Osteocyte (in vitro differentiated cells): ENCODE measurements around the gene SRRM1. TPM values are rescaled to one million over a fixed set of nuclear protein-coding genes. Genes with fewer than 3 reads are reported as not detected.

ENCODE experiments used
- DNase-seq: peaks from one replicate; pipeline ENCODE4 v3.0.0; 2021; ENCODE audit warnings: mixed read lengths; ENCODE audit not compliant: unreplicated experiment; ENCODE audit errors: extremely low spot score
- H3K27ac Mint-ChIP-seq: one replicate; pipeline ENCODE4 v1.8.0; 2021; ENCODE audit warnings: mild to moderate bottlenecking, mixed read lengths; ENCODE audit not compliant: unreplicated experiment
- H3K27me3 Mint-ChIP-seq: one replicate; pipeline ENCODE4 v1.8.0; 2021; ENCODE audit warnings: mixed read lengths; ENCODE audit not compliant: unreplicated experiment
- H3K36me3 Mint-ChIP-seq: one replicate; pipeline ENCODE4 v1.8.0; 2021; ENCODE audit warnings: mixed read lengths; ENCODE audit not compliant: unreplicated experiment
- H3K4me1 Mint-ChIP-seq: one replicate; pipeline ENCODE4 v1.8.0; 2021; ENCODE audit warnings: mixed read lengths; ENCODE audit not compliant: unreplicated experiment
- H3K4me3 Mint-ChIP-seq: one replicate; pipeline ENCODE4 v1.8.0; 2021; ENCODE audit warnings: mild to moderate bottlenecking, moderate library complexity, mixed read lengths; ENCODE audit not compliant: unreplicated experiment
- H3K9me3 Mint-ChIP-seq: one replicate; pipeline ENCODE4 v1.8.0; 2021; ENCODE audit warnings: mixed read lengths; ENCODE audit not compliant: unreplicated experiment
- total RNA-seq: library from RNA; stranded (reverse); gene quantifications from 2 replicates; pipeline ENCODE4 v1.2.1, GENCODE V29; 2021
- TF ChIP-seq, protein P1 (sequence below): fragments of 200-600 bp; sonication (generic); IDR thresholded peaks from 2 replicates; pipeline ENCODE4 v1.5.0; 2021; ENCODE audit warnings: antibody characterized with exemption, mild to moderate bottlenecking, moderate library complexity

Gene SRRM1
- total RNA-seq, 1 donor from 2014 or later: 110 TPM

- no peaks in the 10 kb centered on the region for H3K27me3 Mint-ChIP-seq
- DNase-seq: no peak
- H3K27ac Mint-ChIP-seq: no peak overlapping the region
- TF ChIP-seq, protein P1, sequence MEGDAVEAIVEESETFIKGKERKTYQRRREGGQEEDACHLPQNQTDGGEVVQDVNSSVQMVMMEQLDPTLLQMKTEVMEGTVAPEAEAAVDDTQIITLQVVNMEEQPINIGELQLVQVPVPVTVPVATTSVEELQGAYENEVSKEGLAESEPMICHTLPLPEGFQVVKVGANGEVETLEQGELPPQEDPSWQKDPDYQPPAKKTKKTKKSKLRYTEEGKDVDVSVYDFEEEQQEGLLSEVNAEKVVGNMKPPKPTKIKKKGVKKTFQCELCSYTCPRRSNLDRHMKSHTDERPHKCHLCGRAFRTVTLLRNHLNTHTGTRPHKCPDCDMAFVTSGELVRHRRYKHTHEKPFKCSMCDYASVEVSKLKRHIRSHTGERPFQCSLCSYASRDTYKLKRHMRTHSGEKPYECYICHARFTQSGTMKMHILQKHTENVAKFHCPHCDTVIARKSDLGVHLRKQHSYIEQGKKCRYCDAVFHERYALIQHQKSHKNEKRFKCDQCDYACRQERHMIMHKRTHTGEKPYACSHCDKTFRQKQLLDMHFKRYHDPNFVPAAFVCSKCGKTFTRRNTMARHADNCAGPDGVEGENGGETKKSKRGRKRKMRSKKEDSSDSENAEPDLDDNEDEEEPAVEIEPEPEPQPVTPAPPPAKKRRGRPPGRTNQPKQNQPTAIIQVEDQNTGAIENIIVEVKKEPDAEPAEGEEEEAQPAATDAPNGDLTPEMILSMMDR: no peak
- peaks cover 14% of the 10 kb centered on the region for H3K4me1 Mint-ChIP-seq
- no peaks in the 10 kb centered on the region for H3K9me3 Mint-ChIP-seq
- no peak overlapping the region for H3K4me3 Mint-ChIP-seq
- no peaks in the 10 kb centered on the region for H3K36me3 Mint-ChIP-seq
These were observed 50.8 kb downstream of the SRRM1 start for GRCh38 chr1:24693827-24694379.

DNA sequence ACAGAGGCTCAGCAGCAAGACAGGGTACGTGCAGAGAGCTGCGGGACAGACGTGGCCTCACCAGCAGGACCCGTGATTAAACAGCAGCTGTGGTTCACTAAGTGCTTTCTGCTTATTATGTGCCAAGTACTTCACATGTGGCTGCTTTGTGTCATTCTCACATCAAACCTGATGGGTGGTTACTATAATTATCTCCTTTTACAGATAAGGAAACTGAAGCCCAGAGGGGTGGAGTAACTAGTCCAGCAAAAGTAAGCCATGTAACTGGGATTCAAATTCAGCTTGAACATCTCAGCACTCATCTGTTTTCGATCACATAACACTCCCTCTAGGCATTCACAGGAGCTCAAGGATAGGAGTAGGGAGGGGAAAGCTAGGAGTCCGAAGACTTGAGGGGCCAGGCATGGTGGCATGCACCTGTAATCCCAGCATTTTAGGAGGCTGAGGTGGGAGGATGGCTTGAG, 51.3 kb downstream of the SRRM1 start:
- TF ChIP-seq, protein P1: no peak
- Mint-ChIP-seq H3K4me1 (peaks cover 13% of the 10 kb centered on the region), H3K4me3 (no peak overlapping the region), H3K27ac (no peak overlapping the region), H3K27me3 (no peaks in the 10 kb centered on the region), H3K9me3 (no peaks in the 10 kb centered on the region), H3K36me3 (no peaks in the 10 kb centered on the region)
- no peak for DNase-seq

GRCh38 chr1:24695202-24695974, 52.3 kb downstream of the SRRM1 start:
- Mint-ChIP-seq H3K27ac (no peak overlapping the region), H3K9me3 (no peaks in the 10 kb centered on the region), H3K4me1 (peaks cover 13% of the 10 kb centered on the region), H3K4me3 (no peak overlapping the region), H3K27me3 (no peaks in the 10 kb centered on the region), H3K36me3 (no peaks in the 10 kb centered on the region)
- no peak for DNase-seq
- TF ChIP-seq, protein P1: no peak

- no peaks in the 10 kb centered on the region for H3K9me3 Mint-ChIP-seq
- H3K36me3 Mint-ChIP-seq: no peaks in the 10 kb centered on the region
- TF ChIP-seq, protein P1: no peak
- no peak overlapping the region for H3K4me3 Mint-ChIP-seq
- no peak for DNase-seq
- no peaks in the 10 kb centered on the region for H3K27me3 Mint-ChIP-seq
- no peak overlapping the region for H3K27ac Mint-ChIP-seq
- peaks cover 13% of the 10 kb centered on the region for H3K4me1 Mint-ChIP-seq
These were observed 53.1 kb downstream of the SRRM1 start for GRCh38 chr1:24696041-24696755.
